GM12878 (cell line): ENCODE results near the gene RERE. TPM values are rescaled to one million over a fixed set of nuclear protein-coding genes. Genes with fewer than 3 reads are reported as not detected.
A peak's percentile ranks its signal among the peaks of the same experiment; 100 is the strongest.

Experiments used
- BCL3 ChIP-seq: IDR thresholded peaks from 2 replicates; pipeline ENCODE4 v1.6.1; 2011; ENCODE audit warnings: borderline replicate concordance, low read depth, mild to moderate bottlenecking, moderate library complexity, low read length; ENCODE audit not compliant: insufficient read depth, poor library complexity, severe bottlenecking
- CBFB ChIP-seq: IDR thresholded peaks from 2 replicates; pipeline ENCODE4 v1.6.1; 2016; ENCODE audit warnings: antibody characterized with exemption, low read depth
- CHD1 ChIP-seq: IDR thresholded peaks from 2 replicates; pipeline ENCODE4 v1.6.1; 2012; ENCODE audit warnings: low read depth, low read length, improper control_type of control experiment
- CREM ChIP-seq: IDR thresholded peaks from 2 replicates; pipeline ENCODE4 v1.6.1; 2014; ENCODE audit warnings: antibody characterized with exemption, low read depth
- E2F4 ChIP-seq: IDR thresholded peaks from 2 replicates; pipeline ENCODE4 v1.6.1; 2012; ENCODE audit warnings: low read depth, low read length, improper control_type of control experiment
- EED ChIP-seq: sonication (generic); IDR thresholded peaks from 2 replicates; pipeline ENCODE4 v1.6.1; 2016; ENCODE audit warnings: antibody characterized with exemption, low read depth
- ETV6 ChIP-seq, 2 experiments: fragments of 450-650 bp in 1 of 2; IDR thresholded peaks in 1 of 2; conservative IDR thresholded peaks in 1 of 2; 2 replicates each; pipeline ENCODE4 v1.6.1; 2014; ENCODE audit warnings: antibody characterized with exemption in 1 of 2, borderline replicate concordance in 1 of 2, low read depth in 1 of 2, mild to moderate bottlenecking in 1 of 2, moderate library complexity in 1 of 2
- EZH2 ChIP-seq: IDR thresholded peaks from 2 replicates; pipeline ENCODE4 v1.6.1; 2012; ENCODE audit warnings: low read depth, mild to moderate bottlenecking, control low read depth, inconsistent platforms, low read length, borderline replicate concordance; ENCODE audit not compliant: control insufficient read depth
- IKZF1 ChIP-seq: fragments of 450-650 bp; conservative IDR thresholded peaks from 2 replicates; pipeline ENCODE4 v1.6.1; 2017; ENCODE audit warnings: antibody characterized with exemption, mild to moderate bottlenecking
- IKZF2 ChIP-seq, 2 experiments: fragments of 450-650 bp; IDR thresholded peaks; 2 replicates each; pipeline ENCODE4 v1.6.1; 2017; ENCODE audit warnings: mild to moderate bottlenecking in 2 of 2, moderate library complexity in 2 of 2
- JUNB ChIP-seq: IDR thresholded peaks from 2 replicates; pipeline ENCODE4 v1.6.1; 2016; ENCODE audit warnings: antibody characterized with exemption, mild to moderate bottlenecking
- LARP7 ChIP-seq: fragments of 450-650 bp; IDR thresholded peaks from 2 replicates; pipeline ENCODE4 v1.6.1; 2017; ENCODE audit warnings: mild to moderate bottlenecking
- MTA2 ChIP-seq: fragments of 450-650 bp; IDR thresholded peaks from 2 replicates; pipeline ENCODE4 v1.6.1; 2016; ENCODE audit warnings: low read depth, mild to moderate bottlenecking, moderate library complexity
- NFIC ChIP-seq: IDR thresholded peaks from 2 replicates; pipeline ENCODE4 v1.6.1; 2012; ENCODE audit warnings: low read depth, mild to moderate bottlenecking, inconsistent platforms, low read length, moderate library complexity
- NFXL1 ChIP-seq: fragments of 450-650 bp; IDR thresholded peaks from 2 replicates; pipeline ENCODE4 v1.6.1; 2017; ENCODE audit warnings: antibody characterized with exemption, mild to moderate bottlenecking, borderline replicate concordance
- PBX3 ChIP-seq: IDR thresholded peaks from 2 replicates; pipeline ENCODE4 v1.6.1; 2011; ENCODE audit warnings: mild to moderate bottlenecking, low read depth, low read length, moderate library complexity; ENCODE audit not compliant: insufficient replicate concordance
- RELA ChIP-seq: fragments of 450-650 bp; IDR thresholded peaks from 2 replicates; pipeline ENCODE4 v1.8.0; 2014; ENCODE audit warnings: borderline replicate concordance; ENCODE audit not compliant: partially characterized antibody
- SRF ChIP-seq, 2 experiments: IDR thresholded peaks; 2 replicates each; pipeline ENCODE4 v1.6.1; 2011; ENCODE audit warnings: low read depth in 2 of 2, low read length in 2 of 2, mild to moderate bottlenecking in 1 of 2, moderate library complexity in 1 of 2
- STAT3 ChIP-seq: IDR thresholded peaks from 2 replicates; pipeline ENCODE4 v1.6.1; 2011; ENCODE audit warnings: low read depth, low read length, improper control_type of control experiment
- TCF12 ChIP-seq: IDR thresholded peaks from 2 replicates; pipeline ENCODE4 v1.6.1; 2011; ENCODE audit warnings: low read depth, mild to moderate bottlenecking, low read length
- TCF7 ChIP-seq: IDR thresholded peaks from 2 replicates; pipeline ENCODE4 v1.6.1; 2014; ENCODE audit warnings: antibody characterized with exemption, borderline replicate concordance
- WRNIP1 ChIP-seq: IDR thresholded peaks from 2 replicates; pipeline ENCODE4 v1.6.1; 2011; ENCODE audit warnings: low read depth, low read length, improper control_type of control experiment, borderline replicate concordance
- YBX1 ChIP-seq: fragments of 450-650 bp; IDR thresholded peaks from 2 replicates; pipeline ENCODE4 v1.6.1; 2016; ENCODE audit warnings: antibody characterized with exemption
- ZBED1 ChIP-seq: IDR thresholded peaks from 2 replicates; pipeline ENCODE4 v1.6.1; 2016; ENCODE audit warnings: borderline replicate concordance
- polyA plus RNA-seq, 11 experiments: library from polyadenylated mRNA; depleted of rRNA in 4 of 11; unstranded in 6 of 11; stranded (reverse) in 5 of 11; fragments of >200 nt; fragmentation: Nextera tagmentation in 4 of 11; fragmentation: Illumina TruSeq in 1 of 11; extraction: Ambion mirVana in 4 of 11; extraction: Trizol in 1 of 11; gene quantifications; 1 replicate in 1 of 11; 2 replicates in 10 of 11; pipeline versions ENCODE4 v1.2.1 to v1.2.3, GENCODE V29; 2011 to 2016; ENCODE audit warnings: inconsistent platforms in 2 of 11, missing spikeins in 2 of 11, low read depth in 1 of 11
- total RNA-seq, 4 experiments: library from RNA; depleted of rRNA in 3 of 4; stranded (reverse); fragments of >200 nt in 3 of 4; fragmentation: Illumina TruSeq in 1 of 4; extraction: Trizol in 1 of 4; gene quantifications; 2 replicates each; pipeline versions ENCODE4 v1.2.1 to v1.2.3, GENCODE V29; 2013 to 2021

The RERE gene
- total and polyA plus RNA-seq, 10 of the 15 experiments (the other 5 are each of a cell fraction or from before 2014, with no cell fraction given) = 5.2 to 60.5 (median 20.2) TPM

- peak; percentile 20 for TF ChIP-seq BCL3
- TF ChIP-seq IKZF2 (IDR thresholded peaks at IDR 0.05) = peak; percentile 6 to 41; a peak in 3 of 4 replicates
- no peak for TF ChIP-seq E2F4
- TF ChIP-seq CHD1 = no peak
- peak; percentile 52 for TF ChIP-seq PBX3
- TF ChIP-seq RELA = no peak
- peak; percentile 84 for TF ChIP-seq TCF7
- 0 out of 2 replicates have a peak, but pooled peaks have one; percentile 35 for TF ChIP-seq EED
- peak; percentile 51; the same call in 1 of the 2 replicates for TF ChIP-seq CREM
- peak in 1 of 2 experiments; percentile 31; a peak in 1 of 4 replicates for TF ChIP-seq ETV6 (conservative IDR thresholded peaks at IDR 0.05 in 1 of 2, IDR thresholded peaks at IDR 0.05 in 1 of 2; ENCODE audit: borderline replicate concordance in 1 of 2, low read depth in 1 of 2)
- peak; percentile 30; the same call in 1 of the 2 replicates for TF ChIP-seq IKZF1
- peak; percentile 45; the same call in 1 of the 2 replicates for TF ChIP-seq TCF12
- no peak for TF ChIP-seq STAT3
- TF ChIP-seq LARP7 = no peak
- no peak for TF ChIP-seq WRNIP1
- no peak for TF ChIP-seq EZH2
- TF ChIP-seq JUNB = peak; percentile 82
- peak; percentile 77; the same call in 1 of the 2 replicates for TF ChIP-seq NFIC
- TF ChIP-seq NFXL1 = no peak
- no peak for TF ChIP-seq YBX1
- peak; percentile 58; the same call in 1 of the 2 replicates for TF ChIP-seq MTA2
- no peak for TF ChIP-seq ZBED1
- 0 out of 2 replicates have a peak, but pooled peaks have one; percentile 52 for TF ChIP-seq CBFB
- no peak for TF ChIP-seq SRF (IDR thresholded peaks at IDR 0.05; ENCODE audit: low read depth in 2 of 2, low read length in 2 of 2)
Measured at GRCh38 chr1:8516793-8517556, 300.5 kb downstream of the RERE start (continued).
